Stimulated activated naive CD8-positive, alpha-beta T cell treated with anti-CD3 and anti-CD28 coated beads, Interleukin-15, Interleukin-2, amounts not matched to agents 100 U/mL and 50 U/mL, for 24 hours (primary cell): ENCODE results near the gene SLC1A3.

Experiments
- ATAC-seq: fragments of 150-1000 bp; cut with Tn5 transposase; one replicate; pipeline ENCODE4 v1.10.0; 2021
- DNase-seq: peaks from one replicate; pipeline ENCODE4 v3.0.0; 2021

SLC1A3 gene

DNA sequence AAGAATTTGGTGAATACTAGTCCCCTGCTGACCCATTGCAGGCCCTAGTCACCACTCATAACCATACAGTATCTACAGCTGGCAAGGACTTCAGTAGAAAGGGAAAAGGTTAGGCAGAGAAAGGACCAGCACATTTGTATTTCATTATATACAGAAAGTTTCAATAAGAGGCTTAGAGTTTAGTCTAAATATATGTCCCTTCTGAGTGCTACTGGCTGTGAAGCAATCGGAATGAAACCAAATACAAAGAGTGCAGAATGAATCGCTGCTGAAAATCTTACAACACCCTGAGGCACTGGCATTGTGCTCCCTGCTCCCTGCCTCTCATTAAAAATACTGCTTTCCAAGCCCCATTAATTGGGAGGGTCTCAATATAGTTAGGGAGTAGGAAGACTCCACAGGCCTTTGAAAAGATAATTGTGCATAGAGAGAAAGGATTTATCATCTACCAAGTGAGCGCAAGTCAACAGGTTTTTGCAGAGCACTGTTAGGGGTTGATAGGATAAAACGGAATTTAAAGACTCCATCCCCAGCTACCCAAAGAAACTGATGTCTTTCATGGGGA, 110.8 kb downstream of the SLC1A3 start:
- no peak for DNase-seq
- ATAC-seq, result no peak

GRCh38 chr5:36719282-36719681, 112.9 kb downstream of the SLC1A3 start:
- ATAC-seq (no peak), DNase-seq (no peak)

- DNase-seq (no peak), ATAC-seq (no peak)
These were observed 114.3 kb downstream of the SLC1A3 start for GRCh38 chr5:36720688-36721087.

- no peak for ATAC-seq
These were observed 115.3 kb downstream of the SLC1A3 start for GRCh38 chr5:36721664-36722235.

DNA sequence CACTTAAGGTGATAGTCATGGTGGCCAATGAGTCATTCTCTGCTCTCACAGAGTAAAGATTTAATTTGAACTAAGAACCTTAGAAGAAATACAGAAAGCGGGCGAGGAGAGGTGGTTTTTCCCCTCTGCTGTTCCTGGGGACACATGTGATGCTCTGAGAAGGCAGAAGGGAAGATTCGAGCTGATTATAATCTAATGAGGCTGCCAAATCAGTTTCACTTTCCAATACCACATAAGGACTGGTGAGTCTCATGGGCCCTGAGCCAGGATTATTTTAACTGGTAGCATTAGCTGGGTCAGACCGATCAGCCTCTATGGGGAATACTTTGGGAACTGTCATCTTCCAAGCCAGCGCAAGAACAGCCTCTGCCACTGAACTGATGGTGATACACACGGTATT, 116.5 kb downstream of the SLC1A3 start:
- peak; percentile 12 for DNase-seq

More at GRCh38 chr5:36721664-36722235, 115.3 kb downstream of the SLC1A3 start:
- DNase-seq, result no peak

DNA sequence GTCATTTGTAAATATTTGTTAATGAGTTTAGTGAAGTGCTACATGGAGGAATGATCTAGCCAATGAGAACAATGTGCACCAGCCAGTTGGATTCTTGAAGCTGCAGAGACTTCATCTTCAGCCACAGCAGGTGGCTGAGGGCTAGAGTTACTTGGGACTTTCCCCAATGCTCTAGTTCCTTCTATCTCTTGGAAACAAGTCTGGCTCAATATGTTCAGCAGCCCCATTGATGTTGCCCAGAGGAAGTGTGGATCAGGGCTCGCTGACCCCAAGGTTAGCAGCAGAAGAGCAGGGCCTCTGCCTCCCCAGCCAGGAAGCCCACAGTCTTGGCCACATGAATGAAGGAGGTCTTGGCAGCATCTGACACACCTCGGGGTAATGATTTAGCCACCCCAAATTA, 117.5 kb downstream of the SLC1A3 start:
- peak; percentile 14 for DNase-seq
- no peak for ATAC-seq

More for the DNA sequence above, 116.5 kb downstream of the SLC1A3 start:
- peak; percentile 62 for ATAC-seq

DNA sequence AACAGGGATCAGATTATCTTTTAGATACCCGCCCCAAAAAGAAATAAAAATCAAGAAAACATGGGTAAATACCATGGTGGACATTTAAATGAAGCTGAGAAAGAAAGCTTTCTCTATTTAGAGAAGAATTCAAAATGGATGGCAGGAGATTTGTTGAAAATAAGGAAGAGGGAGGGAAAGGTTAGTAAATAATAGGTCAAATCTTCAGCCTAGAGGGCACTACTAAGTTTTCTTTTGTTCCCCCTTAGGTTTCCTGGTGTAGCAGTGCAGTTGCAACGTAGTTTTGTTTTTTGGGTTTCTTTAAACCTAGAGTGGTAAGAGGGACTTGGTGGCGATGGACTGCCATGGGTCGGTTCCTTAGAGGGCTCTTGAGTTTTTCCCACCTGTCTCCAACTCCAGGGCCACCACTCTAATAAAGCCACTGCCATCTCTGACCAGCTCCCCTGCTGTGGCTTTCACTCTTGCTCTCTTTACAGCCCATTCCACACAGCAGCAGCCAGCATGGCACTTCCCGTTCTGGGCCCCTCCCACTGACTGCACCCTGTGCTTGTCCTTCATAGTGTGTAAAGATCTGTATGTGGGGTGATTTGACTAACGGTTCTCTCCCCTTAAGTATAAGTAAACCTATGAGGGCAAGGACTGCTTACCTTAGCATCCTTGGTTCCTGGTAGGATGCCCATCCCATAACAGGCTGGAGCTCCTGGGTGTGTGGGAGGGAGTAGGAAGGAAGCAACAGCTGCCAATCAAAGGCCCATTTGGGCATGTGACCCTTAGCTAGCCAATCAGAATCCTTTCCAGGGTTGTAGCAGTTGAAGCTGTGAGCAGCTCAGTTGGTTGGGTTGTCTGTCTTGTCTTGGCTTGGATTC, 118.3 kb downstream of the SLC1A3 start:
- DNase-seq (peak; percentile 43), ATAC-seq (peak; percentile 78)

DNA sequence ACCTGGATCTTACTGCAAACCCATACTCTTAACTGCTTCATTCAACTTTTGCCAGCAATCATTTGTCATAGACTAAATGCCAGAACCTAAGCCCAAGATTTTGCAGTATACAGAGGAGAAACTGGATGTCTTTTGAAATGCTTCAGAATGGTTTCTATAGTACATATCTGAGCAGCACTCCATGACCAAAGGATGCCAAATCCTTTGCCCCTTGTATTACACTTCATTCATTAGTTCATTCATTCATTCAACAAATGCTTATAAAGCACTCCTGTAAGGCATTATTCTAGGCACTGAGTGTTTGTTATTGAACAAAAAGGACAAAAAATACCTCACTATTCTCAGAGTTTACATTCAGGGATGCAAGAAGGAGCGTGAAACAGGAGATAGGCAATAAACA, 119.9 kb downstream of the SLC1A3 start:
- DNase-seq (no peak), ATAC-seq (no peak)

DNA sequence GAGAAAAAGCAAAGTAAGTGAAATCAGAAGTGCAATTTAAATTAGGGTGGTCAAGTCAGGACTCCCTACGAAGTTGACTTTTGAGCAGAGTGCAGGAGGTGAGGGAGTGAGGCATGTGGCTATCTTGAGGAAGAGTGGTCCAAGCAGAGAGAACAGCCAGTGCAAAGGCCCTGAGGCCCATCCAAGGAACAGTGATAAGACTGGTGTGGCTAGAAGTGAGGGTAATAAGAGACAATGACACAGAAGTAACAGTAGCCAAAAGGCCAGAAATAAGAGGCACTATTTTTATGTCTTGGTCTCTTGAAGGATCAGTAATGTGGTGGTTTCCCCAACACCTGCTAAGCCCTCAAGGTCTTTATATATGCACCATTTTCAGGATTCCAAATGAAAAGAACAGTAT, 120.4 kb downstream of the SLC1A3 start:
- no peak for ATAC-seq
- DNase-seq, result no peak

GRCh38 chr5:36728697-36729543, 122.5 kb downstream of the SLC1A3 start:
- DNase-seq (no peak), ATAC-seq (peak; percentile 40)

GRCh38 chr5:36730537-36731216, 124.3 kb downstream of the SLC1A3 start:
- ATAC-seq (no peak), DNase-seq (no peak)

GRCh38 chr5:36733183-36733582, 126.8 kb downstream of the SLC1A3 start:
- ATAC-seq (no peak), DNase-seq (no peak)

GRCh38 chr5:36734422-36734821, 128.0 kb downstream of the SLC1A3 start:
- DNase-seq, result no peak
- no peak for ATAC-seq

GRCh38 chr5:36735891-36736290, 129.5 kb downstream of the SLC1A3 start:
- no peak for DNase-seq

More at GRCh38 chr5:36735891-36736290, 129.5 kb downstream of the SLC1A3 start:
- ATAC-seq, result no peak
